Measurements from ENCODE around the gene C1orf74. TPM values are rescaled to one million over a fixed set of nuclear protein-coding genes. Genes with fewer than 3 reads are reported as not detected.

The C1orf74 gene
- total RNA-seq, 1 donor from 2014 or later = 1.6 TPM

DNA sequence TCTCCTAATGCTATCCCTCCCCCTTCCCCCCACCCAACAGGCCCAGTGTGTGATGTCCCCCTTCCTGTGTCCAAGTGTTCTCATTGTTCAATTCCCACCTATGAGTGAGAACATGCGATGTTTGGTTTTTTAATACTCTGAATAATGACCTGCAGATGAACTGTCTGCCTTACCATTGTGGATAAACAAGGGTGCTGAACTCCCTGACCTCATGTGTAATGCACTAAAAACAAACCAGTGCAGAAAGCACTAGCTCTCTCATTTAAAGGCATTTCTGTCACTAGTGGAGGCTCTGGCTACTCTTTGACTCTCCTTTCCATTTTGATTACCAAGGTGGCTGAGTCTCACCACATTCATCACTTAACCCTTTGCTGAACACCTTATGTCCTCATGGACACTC lies 51.6 kb downstream of the C1orf74 start:
- H3K4me1 ChIP-seq = peaks cover 4% of the 10 kb centered on the region
- H3K27ac ChIP-seq = no peak overlapping the region
- no peak overlapping the region for H3K4me3 ChIP-seq
- TF ChIP-seq CTCF (IDR thresholded peaks at IDR 0.05) = no peak
- H3K9me3 ChIP-seq = no peaks in the 10 kb centered on the region
- ATAC-seq (no peak), DNase-seq (no peak)
- H3K36me3 ChIP-seq = no peaks in the 10 kb centered on the region
- H3K27me3 ChIP-seq (ENCODE audit: low read depth) = no peaks in the 10 kb centered on the region
- intact Hi-C loops (cut with DNase I) = no loop called here

- no peaks in the 10 kb centered on the region for H3K27me3 ChIP-seq (ENCODE audit: low read depth)
- DNase-seq (no peak), ATAC-seq (no peak)
- no peak for TF ChIP-seq CTCF (IDR thresholded peaks at IDR 0.05)
- peaks cover 4% of the 10 kb centered on the region for H3K4me1 ChIP-seq
- H3K4me3 ChIP-seq = no peak overlapping the region
- intact Hi-C loops (cut with DNase I) = no loop called here
- H3K36me3 ChIP-seq = no peaks in the 10 kb centered on the region
- no peak overlapping the region for H3K27ac ChIP-seq
- H3K9me3 ChIP-seq = no peaks in the 10 kb centered on the region
Observed at GRCh38 chr1:209729436-209729835, 54.9 kb downstream of the C1orf74 start.

Other genes with a start within 250 kb of the C1orf74 start
- 0.56 TPM for gene CAMK1G, start 200.8 kb downstream of the C1orf74 start, total RNA-seq
- gene LAMB3, start 132.1 kb downstream of the C1orf74 start, total RNA-seq = 47.2 TPM
- 19.9 TPM for gene G0S2, start 109.1 kb downstream of the C1orf74 start, total RNA-seq
- 11.6 TPM for gene HSD11B1, start 79.7 kb downstream of the C1orf74 start, total RNA-seq
- gene TRAF3IP3, start 28.5 kb downstream of the C1orf74 start, total RNA-seq = 12.4 TPM
- 18.2 TPM for gene IRF6, start 21.6 kb upstream of the C1orf74 start, total RNA-seq
- gene UTP25, start 43.4 kb upstream of the C1orf74 start, total RNA-seq = 6.2 TPM
- gene SYT14, start 153.7 kb upstream of the C1orf74 start, total RNA-seq = not detected